Kidney epithelial cell (primary cell): ENCODE measurements around the gene IGFBP4. TPM values are rescaled to one million over a fixed set of nuclear protein-coding genes. Genes with fewer than 3 reads are reported as not detected.

Experiments
- DNase-seq: peaks from one replicate; pipeline ENCODE4 v3.0.0-alpha.2; 2010; ENCODE audit warnings: low read depth
- H3K27me3 ChIP-seq: 2 replicates; pipeline ENCODE4 v1.6.0; 2011; ENCODE audit warnings: low read length; ENCODE audit not compliant: control insufficient read depth, insufficient read depth
- H3K36me3 ChIP-seq: 2 replicates; pipeline ENCODE4 v1.5.1; 2011; ENCODE audit warnings: low read length; ENCODE audit not compliant: control insufficient read depth, insufficient read depth
- H3K4me3 ChIP-seq: 2 replicates; pipeline ENCODE4 v1.5.1; 2011; ENCODE audit warnings: low read depth, mild to moderate bottlenecking, control low read depth, low read length
- total RNA-seq: library from RNA; depleted of rRNA; stranded (reverse); fragments of >200 nt; gene quantifications from 2 replicates; pipeline ENCODE4 v1.2.3, GENCODE V29; 2015
- TF ChIP-seq, protein P1 (sequence below): IDR thresholded peaks from 2 replicates; pipeline ENCODE4 v1.5.1; 2011; ENCODE audit warnings: mild to moderate bottlenecking, moderate library complexity, low read length, control low read depth, inconsistent platforms; ENCODE audit not compliant: insufficient read depth, poor library complexity, severe bottlenecking

Gene IGFBP4
- total RNA-seq, 1 donor from 2014 or later, result 53.6 TPM

DNA sequence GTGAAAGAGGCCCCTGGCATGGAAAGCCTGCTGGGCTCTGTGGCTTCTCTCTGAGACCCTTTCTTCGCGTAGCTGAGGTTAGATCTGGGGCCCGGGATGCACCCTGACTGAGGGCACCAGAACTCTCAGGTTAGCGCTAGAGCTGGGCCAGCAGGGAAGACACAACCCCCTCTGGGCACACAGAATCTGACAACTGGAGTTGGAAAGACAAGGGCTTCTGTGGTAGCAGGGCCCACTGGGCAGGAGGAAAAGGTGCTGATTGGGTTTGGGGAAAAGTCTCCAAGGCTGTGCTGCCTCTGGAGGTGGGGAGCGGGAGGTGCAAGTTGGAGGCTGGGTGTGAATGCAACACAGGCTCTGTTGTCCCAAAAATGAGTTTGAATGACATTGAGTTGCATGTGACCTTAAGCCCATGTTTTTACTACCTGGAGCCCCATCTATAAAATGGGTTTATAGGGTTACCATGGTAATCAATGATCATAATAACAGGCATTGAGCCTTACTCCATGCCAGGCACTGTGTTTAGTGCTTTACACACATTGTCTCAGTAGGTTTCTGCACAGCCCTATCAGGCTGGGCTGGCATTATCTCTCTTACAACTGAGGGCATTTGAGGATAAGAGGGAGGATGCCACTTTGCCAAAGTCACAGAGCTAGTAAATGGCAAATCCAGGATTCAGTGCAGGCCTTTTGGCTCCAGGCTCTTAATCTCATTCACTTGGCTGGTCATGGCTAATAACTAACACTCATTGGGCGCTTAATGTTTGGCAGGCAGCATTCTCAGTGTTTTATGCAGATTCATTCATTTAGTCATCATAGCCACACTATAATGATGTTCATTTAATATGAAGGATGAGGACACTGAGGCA lies 9.5 kb upstream of the IGFBP4 start:
- DNase-seq, result no peak
- TF ChIP-seq, protein P1, sequence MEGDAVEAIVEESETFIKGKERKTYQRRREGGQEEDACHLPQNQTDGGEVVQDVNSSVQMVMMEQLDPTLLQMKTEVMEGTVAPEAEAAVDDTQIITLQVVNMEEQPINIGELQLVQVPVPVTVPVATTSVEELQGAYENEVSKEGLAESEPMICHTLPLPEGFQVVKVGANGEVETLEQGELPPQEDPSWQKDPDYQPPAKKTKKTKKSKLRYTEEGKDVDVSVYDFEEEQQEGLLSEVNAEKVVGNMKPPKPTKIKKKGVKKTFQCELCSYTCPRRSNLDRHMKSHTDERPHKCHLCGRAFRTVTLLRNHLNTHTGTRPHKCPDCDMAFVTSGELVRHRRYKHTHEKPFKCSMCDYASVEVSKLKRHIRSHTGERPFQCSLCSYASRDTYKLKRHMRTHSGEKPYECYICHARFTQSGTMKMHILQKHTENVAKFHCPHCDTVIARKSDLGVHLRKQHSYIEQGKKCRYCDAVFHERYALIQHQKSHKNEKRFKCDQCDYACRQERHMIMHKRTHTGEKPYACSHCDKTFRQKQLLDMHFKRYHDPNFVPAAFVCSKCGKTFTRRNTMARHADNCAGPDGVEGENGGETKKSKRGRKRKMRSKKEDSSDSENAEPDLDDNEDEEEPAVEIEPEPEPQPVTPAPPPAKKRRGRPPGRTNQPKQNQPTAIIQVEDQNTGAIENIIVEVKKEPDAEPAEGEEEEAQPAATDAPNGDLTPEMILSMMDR, result peak; percentile 54

DNA sequence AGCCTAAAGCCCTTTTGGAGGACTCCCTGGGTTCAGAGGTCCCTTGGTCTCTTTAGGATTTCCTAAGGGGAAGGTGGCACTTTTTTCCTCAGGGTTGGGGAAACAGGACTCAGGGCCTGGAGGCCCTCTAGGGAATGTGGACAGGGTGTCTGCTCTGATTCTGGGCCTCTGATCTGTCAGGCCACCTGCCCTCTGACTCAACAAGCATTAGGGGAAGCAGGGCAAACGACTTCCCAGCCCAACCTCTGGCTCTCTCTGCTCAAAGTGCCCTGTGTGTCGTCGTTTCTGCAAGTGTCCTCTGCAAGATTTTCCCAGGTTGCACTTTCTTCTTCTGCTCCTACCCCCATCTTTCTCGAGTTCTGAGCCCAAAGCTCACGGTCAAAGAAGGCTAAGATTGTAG lies 6.6 kb upstream of the IGFBP4 start:
- TF ChIP-seq, protein P1, result no peak
- no peaks in the 10 kb centered on the region for H3K27me3 ChIP-seq
- no peaks in the 10 kb centered on the region for H3K36me3 ChIP-seq
- no peak for DNase-seq
- no peak overlapping the region for H3K4me3 ChIP-seq

More for the DNA sequence above, 9.5 kb upstream of the IGFBP4 start:
- H3K36me3 ChIP-seq, result no peaks in the 10 kb centered on the region
- no peak overlapping the region for H3K4me3 ChIP-seq
- H3K27me3 ChIP-seq, result no peaks in the 10 kb centered on the region

DNA sequence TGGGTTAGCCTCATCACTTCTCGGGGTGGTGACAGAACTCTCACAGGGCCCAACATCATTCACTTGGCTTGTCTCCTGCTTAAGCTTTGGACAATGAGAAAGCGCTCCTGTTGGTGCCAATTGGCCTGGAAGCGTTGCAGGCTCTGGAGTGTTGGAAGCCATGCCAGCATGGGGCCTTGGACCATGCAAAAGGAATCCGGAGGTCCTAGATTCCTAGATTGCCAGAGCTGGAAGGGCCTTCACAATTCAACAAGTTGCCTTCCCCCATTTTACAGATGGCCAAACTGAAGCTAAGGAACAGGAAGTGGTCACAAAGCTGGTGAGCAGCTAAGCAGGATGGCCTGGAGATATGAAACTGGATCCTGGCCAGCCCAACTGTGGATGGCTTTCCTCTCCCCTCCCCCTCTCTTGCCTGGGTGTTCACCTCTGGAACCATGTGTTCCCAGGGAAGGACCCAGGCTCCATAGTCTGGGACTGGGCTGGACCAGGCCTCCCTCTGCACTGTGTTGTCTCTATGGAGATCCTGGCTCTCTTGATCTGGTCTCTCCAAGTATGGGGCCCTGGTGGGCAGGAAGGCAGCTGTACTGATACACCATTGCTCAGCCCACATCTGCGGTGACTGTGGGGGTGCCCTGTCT lies 6.0 kb upstream of the IGFBP4 start:
- DNase-seq, result no peak
- no peaks in the 10 kb centered on the region for H3K36me3 ChIP-seq
- TF ChIP-seq, protein P1, result no peak
- H3K4me3 ChIP-seq, result no peak overlapping the region
- H3K27me3 ChIP-seq, result no peaks in the 10 kb centered on the region

DNA sequence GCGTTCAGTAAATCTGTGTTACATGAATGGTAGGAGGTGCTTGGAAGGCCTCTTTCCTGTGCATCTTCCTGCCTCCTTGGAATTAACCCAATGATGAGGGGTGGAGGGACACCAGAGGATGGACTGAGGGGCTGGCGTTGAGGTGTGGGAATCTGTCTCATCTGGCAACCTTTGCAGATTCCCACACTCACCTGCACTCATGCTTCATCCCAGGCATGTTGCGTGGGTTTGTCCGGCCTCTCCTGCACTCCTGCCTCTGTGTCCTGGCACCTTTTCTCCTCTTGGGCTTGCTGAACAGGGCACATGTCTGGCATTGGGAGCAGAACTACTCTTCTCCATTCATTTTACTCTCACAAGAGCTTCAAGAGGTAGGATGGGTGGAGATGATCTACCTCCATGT lies 3.1 kb upstream of the IGFBP4 start:
- TF ChIP-seq, protein P1, result no peak
- H3K36me3 ChIP-seq, result no peaks in the 10 kb centered on the region
- no peak for DNase-seq

DNA sequence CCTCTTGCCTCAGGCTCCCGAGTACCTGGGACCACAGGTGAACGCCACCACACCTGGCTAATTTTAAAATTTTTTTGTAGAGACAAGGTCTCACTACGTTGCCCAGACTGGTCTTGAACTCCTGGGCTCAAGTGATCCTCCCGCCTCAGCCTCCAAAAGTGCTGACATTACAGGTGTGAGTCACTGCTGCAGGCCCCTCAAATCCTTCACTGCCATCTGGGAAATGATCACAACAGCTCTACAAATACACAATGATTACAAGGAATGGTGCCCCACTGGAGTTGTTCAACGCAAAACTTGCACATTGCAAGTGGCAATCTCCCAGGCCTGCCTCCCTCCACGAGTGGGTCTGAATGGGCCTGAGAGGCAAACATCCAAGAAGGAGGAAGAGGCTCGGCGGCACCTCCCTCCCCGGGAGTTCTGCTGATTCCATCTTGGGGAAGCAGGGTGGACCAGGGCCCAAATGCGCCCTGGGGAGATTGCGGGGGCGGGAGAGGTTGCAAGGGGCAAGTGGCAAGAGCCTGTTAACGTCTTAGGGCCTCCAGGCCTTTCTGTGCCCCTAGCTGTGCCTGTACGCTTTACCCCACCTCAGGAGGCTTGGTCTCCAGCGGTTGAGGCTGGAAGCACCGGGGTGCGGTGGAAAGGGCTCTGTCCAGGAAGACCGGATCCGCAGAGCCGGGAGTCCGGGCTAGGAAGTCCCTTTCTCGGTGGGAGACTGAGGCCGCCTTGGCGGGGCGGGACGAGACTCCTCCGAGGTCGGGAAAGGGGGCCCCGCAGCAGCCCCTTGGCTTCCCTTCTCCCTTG lies 656 bp upstream of the IGFBP4 start:
- TF ChIP-seq, protein P1, result no peak
- H3K27me3 ChIP-seq, result no peaks in the 10 kb centered on the region
- H3K4me3 ChIP-seq, result peak overlapping the region; percentile 81
- DNase-seq, result no peak
- no peaks in the 10 kb centered on the region for H3K36me3 ChIP-seq

More for the DNA sequence above, 3.1 kb upstream of the IGFBP4 start:
- Histone ChIP-seq H3K27me3 (no peaks in the 10 kb centered on the region), H3K4me3 (no peak overlapping the region)
